ENCODE results near the gene CARD16.
"Not testable (repeated sequence)": the region's sequence is repeated elsewhere in the genome, so short reads cannot be mapped to it uniquely, and the experiment has no call there.

The CARD16 gene

GRCh38 chr11:105063245-105063941 lies 18.3 kb upstream of the CARD16 start:
- H3K36me3 Mint-ChIP-seq, H3K4me3 Mint-ChIP-seq, H3K9me3 Mint-ChIP-seq, H3K27ac Mint-ChIP-seq, H3K4me1 Mint-ChIP-seq, ATAC-seq: not testable (repeated sequence)
- H3K27me3 Mint-ChIP-seq: peaks cover 14% of the 10 kb centered on the region

GRCh38 chr11:105057432-105057831 lies 12.3 kb upstream of the CARD16 start:
- Mint-ChIP-seq H3K4me1 (no peaks in the 10 kb centered on the region), H3K27me3 (peaks cover 14% of the 10 kb centered on the region), H3K27ac (no peak overlapping the region), H3K9me3 (no peaks in the 10 kb centered on the region), H3K4me3 (no peak overlapping the region), H3K36me3 (no peaks in the 10 kb centered on the region)
- ATAC-seq: no peak

- Mint-ChIP-seq H3K4me3 (no peak overlapping the region), H3K9me3 (no peaks in the 10 kb centered on the region), H3K4me1 (no peaks in the 10 kb centered on the region), H3K36me3 (no peaks in the 10 kb centered on the region), H3K27me3 (peaks cover 14% of the 10 kb centered on the region), H3K27ac (no peak overlapping the region)
- ATAC-seq: no peak
These were observed 11.3 kb upstream of the CARD16 start for GRCh38 chr11:105056446-105056845.

GRCh38 chr11:105054723-105055493 lies 9.8 kb upstream of the CARD16 start:
- H3K9me3 Mint-ChIP-seq: no peaks in the 10 kb centered on the region
- no peaks in the 10 kb centered on the region for H3K4me1 Mint-ChIP-seq
- no peaks in the 10 kb centered on the region for H3K27me3 Mint-ChIP-seq
- no peak for ATAC-seq
- no peaks in the 10 kb centered on the region for H3K36me3 Mint-ChIP-seq
- no peak overlapping the region for H3K4me3 Mint-ChIP-seq
- no peak overlapping the region for H3K27ac Mint-ChIP-seq

- no peak for ATAC-seq
- no peaks in the 10 kb centered on the region for H3K4me1 Mint-ChIP-seq
- no peak overlapping the region for H3K4me3 Mint-ChIP-seq
- no peak overlapping the region for H3K27ac Mint-ChIP-seq
- no peaks in the 10 kb centered on the region for H3K9me3 Mint-ChIP-seq
- no peaks in the 10 kb centered on the region for H3K36me3 Mint-ChIP-seq
- H3K27me3 Mint-ChIP-seq: no peaks in the 10 kb centered on the region
These were observed 7.4 kb upstream of the CARD16 start for GRCh38 chr11:105052487-105052886.

- H3K9me3 Mint-ChIP-seq: no peaks in the 10 kb centered on the region
- H3K27me3 Mint-ChIP-seq: no peaks in the 10 kb centered on the region
- no peak for ATAC-seq
- no peaks in the 10 kb centered on the region for H3K36me3 Mint-ChIP-seq
- H3K4me1 Mint-ChIP-seq: no peaks in the 10 kb centered on the region
- H3K4me3 Mint-ChIP-seq: no peak overlapping the region
- no peak overlapping the region for H3K27ac Mint-ChIP-seq
These were observed 6.4 kb upstream of the CARD16 start for GRCh38 chr11:105051559-105051958.

GRCh38 chr11:105049481-105049880 lies 4.3 kb upstream of the CARD16 start:
- no peaks in the 10 kb centered on the region for H3K9me3 Mint-ChIP-seq

GRCh38 chr11:105046898-105047579 lies 1.9 kb upstream of the CARD16 start:
- no peak overlapping the region for H3K27ac Mint-ChIP-seq
- H3K4me3 Mint-ChIP-seq: no peak overlapping the region
- H3K27me3 Mint-ChIP-seq: no peaks in the 10 kb centered on the region
- no peaks in the 10 kb centered on the region for H3K9me3 Mint-ChIP-seq
- no peak for ATAC-seq
- peaks cover 37% of the 10 kb centered on the region for H3K4me1 Mint-ChIP-seq
- no peaks in the 10 kb centered on the region for H3K36me3 Mint-ChIP-seq

More at GRCh38 chr11:105049481-105049880, 4.3 kb upstream of the CARD16 start:
- no peak for ATAC-seq
- H3K36me3 Mint-ChIP-seq: no peaks in the 10 kb centered on the region
- H3K27me3 Mint-ChIP-seq: no peaks in the 10 kb centered on the region
- H3K4me3 Mint-ChIP-seq: no peak overlapping the region
- H3K4me1 Mint-ChIP-seq: peaks cover 14% of the 10 kb centered on the region
- no peak overlapping the region for H3K27ac Mint-ChIP-seq

- Mint-ChIP-seq H3K27ac (peak overlapping the region; percentile 97), H3K36me3 (peaks cover 8% of the 10 kb centered on the region), H3K4me1 (peaks cover 43% of the 10 kb centered on the region), H3K4me3 (peak overlapping the region; percentile 54), H3K9me3 (no peaks in the 10 kb centered on the region), H3K27me3 (no peaks in the 10 kb centered on the region)
- no peak for ATAC-seq
These were observed 651 bp upstream of the CARD16 start for GRCh38 chr11:105045676-105046296.

GRCh38 chr11:105042178-105042577 lies 3.0 kb downstream of the CARD16 start:
- Mint-ChIP-seq H3K27ac (no peak overlapping the region), H3K4me3 (no peak overlapping the region), H3K9me3 (no peaks in the 10 kb centered on the region), H3K4me1 (peaks cover 54% of the 10 kb centered on the region), H3K27me3 (no peaks in the 10 kb centered on the region), H3K36me3 (peaks cover 40% of the 10 kb centered on the region)
- no peak for ATAC-seq

GRCh38 chr11:105040703-105041102 lies 4.4 kb downstream of the CARD16 start:
- no peak overlapping the region for H3K27ac Mint-ChIP-seq

GRCh38 chr11:105034813-105035620 lies 10.1 kb downstream of the CARD16 start, which contains the start of gene CASP1:
TSS of gene CASP1 (minus strand) at chr11:105035144. CDS start at chr11:105035113, 31 bp downstream.
- Mint-ChIP-seq H3K4me1 (peaks cover 46% of the 10 kb centered on the region), H3K9me3 (no peaks in the 10 kb centered on the region), H3K27me3 (no peaks in the 10 kb centered on the region), H3K4me3 (peak within 1 kb of the TSS; percentile 81), H3K36me3 (peaks cover 37% of the 10 kb centered on the region), H3K27ac (peak within 1 kb of the TSS; percentile 89)
- ATAC-seq: peak; percentile 84

More at GRCh38 chr11:105040703-105041102, 4.4 kb downstream of the CARD16 start:
- no peak for ATAC-seq
- Mint-ChIP-seq H3K27me3 (no peaks in the 10 kb centered on the region), H3K4me1 (peaks cover 52% of the 10 kb centered on the region), H3K4me3 (no peak overlapping the region), H3K9me3 (no peaks in the 10 kb centered on the region), H3K36me3 (peaks cover 40% of the 10 kb centered on the region)

- H3K9me3 Mint-ChIP-seq, H3K27me3 Mint-ChIP-seq, ATAC-seq: not testable (repeated sequence)
- Mint-ChIP-seq H3K4me1 (peaks cover 42% of the 10 kb centered on the region), H3K4me3 (peak overlapping the region; percentile 81), H3K27ac (peak overlapping the region; percentile 89), H3K36me3 (peaks cover 36% of the 10 kb centered on the region)
These were observed 10.7 kb downstream of the CARD16 start for GRCh38 chr11:105034388-105034787.

- peak overlapping the region; percentile 89 for H3K27ac Mint-ChIP-seq
- H3K4me1 Mint-ChIP-seq: peaks cover 42% of the 10 kb centered on the region
- peak overlapping the region; percentile 81 for H3K4me3 Mint-ChIP-seq
- no peaks in the 10 kb centered on the region for H3K9me3 Mint-ChIP-seq
- H3K36me3 Mint-ChIP-seq: peaks cover 37% of the 10 kb centered on the region
- no peaks in the 10 kb centered on the region for H3K27me3 Mint-ChIP-seq
- ATAC-seq: no peak
These were observed 11.4 kb downstream of the CARD16 start for GRCh38 chr11:105033781-105034180.

Data from stimulated activated memory B cell treated with anti-CD40 and anti-IgM and Interleukin-4, amounts not matched to agents 10 μg/mL and 1 μg/mL and 100 μg/mL, for 72 hours (primary cell).